Measurements from ENCODE around the gene JAZF1.

The JAZF1 gene

GRCh38 chr7:28105234-28105633, 75.4 kb downstream of the JAZF1 start:
- no peaks in the 10 kb centered on the region for H3K27me3 ChIP-seq (ENCODE audit: control insufficient read depth, low read length)
- H3K4me3 ChIP-seq (ENCODE audit: low read length): no peak overlapping the region
- no peaks in the 10 kb centered on the region for H3F3A ChIP-seq (ENCODE audit: control insufficient read depth, insufficient read depth)
- H3K36me3 ChIP-seq (ENCODE audit: control insufficient read depth, low read length): peaks cover 4% of the 10 kb centered on the region; the same call in 1 of the 2 replicates
- no peak overlapping the region for H3K4me2 ChIP-seq (ENCODE audit: low read length)
- no peak overlapping the region for H3K27ac ChIP-seq (ENCODE audit: low read depth, low read length)
- H3K79me2 ChIP-seq (ENCODE audit: control insufficient read depth, low read length): peaks cover 75% of the 10 kb centered on the region
- H3K9me2 ChIP-seq (replicated peaks; ENCODE audit: control insufficient read depth, low read length): no peaks in the 10 kb centered on the region
- no peaks in the 10 kb centered on the region for H4K20me1 ChIP-seq (ENCODE audit: control insufficient read depth, insufficient read depth, low read depth, low read length)
- no peaks in the 10 kb centered on the region for H3K9me3 ChIP-seq (ENCODE audit: control insufficient read depth, insufficient read depth, low read length)
- TF ChIP-seq CTCF (IDR thresholded peaks at IDR 0.05; ENCODE audit: low read depth, low read length, poor library complexity, severe bottlenecking): no peak
- no peak for TF ChIP-seq EZH2phosphoT487 (IDR thresholded peaks at IDR 0.05; ENCODE audit: borderline replicate concordance, low read length)
- H3K4me1 ChIP-seq (ENCODE audit: control insufficient read depth, low read length): no peaks in the 10 kb centered on the region

GRCh38 chr7:28104811-28105210, 75.8 kb downstream of the JAZF1 start:
- Histone ChIP-seq H3K4me2 (ENCODE audit: low read length) (no peak overlapping the region), H3K27me3 (ENCODE audit: control insufficient read depth, low read length) (no peaks in the 10 kb centered on the region), H3K79me2 (ENCODE audit: control insufficient read depth, low read length) (peaks cover 75% of the 10 kb centered on the region)

GRCh38 chr7:28104041-28104541, 76.5 kb downstream of the JAZF1 start:
- Histone ChIP-seq H4K20me1 (ENCODE audit: control insufficient read depth, insufficient read depth, low read depth, low read length) (no peaks in the 10 kb centered on the region), H3K4me3 (ENCODE audit: low read length) (no peak overlapping the region), H3K27me3 (ENCODE audit: control insufficient read depth, low read length) (no peaks in the 10 kb centered on the region), H3K4me2 (ENCODE audit: low read length) (no peak overlapping the region), H3K27ac (ENCODE audit: low read depth, low read length) (no peak overlapping the region), H3F3A (ENCODE audit: control insufficient read depth, insufficient read depth) (no peaks in the 10 kb centered on the region), H3K36me3 (ENCODE audit: control insufficient read depth, low read length) (peaks cover 4% of the 10 kb centered on the region; the same call in 1 of the 2 replicates), H3K79me2 (ENCODE audit: control insufficient read depth, low read length) (peaks cover 72% of the 10 kb centered on the region), H3K9me3 (ENCODE audit: control insufficient read depth, insufficient read depth, low read length) (no peaks in the 10 kb centered on the region), H3K4me1 (ENCODE audit: control insufficient read depth, low read length) (no peaks in the 10 kb centered on the region), H3K9me2 (replicated peaks; ENCODE audit: control insufficient read depth, low read length) (no peaks in the 10 kb centered on the region)
- TF ChIP-seq CTCF (IDR thresholded peaks at IDR 0.05; ENCODE audit: low read depth, low read length, poor library complexity, severe bottlenecking) (no peak), EZH2phosphoT487 (IDR thresholded peaks at IDR 0.05; ENCODE audit: borderline replicate concordance, low read length) (no peak)

More at GRCh38 chr7:28104811-28105210, 75.8 kb downstream of the JAZF1 start:
- Histone ChIP-seq H3K4me1 (ENCODE audit: control insufficient read depth, low read length) (no peaks in the 10 kb centered on the region), H3K4me3 (ENCODE audit: low read length) (no peak overlapping the region), H3K36me3 (ENCODE audit: control insufficient read depth, low read length) (peaks cover 4% of the 10 kb centered on the region; the same call in 1 of the 2 replicates), H4K20me1 (ENCODE audit: control insufficient read depth, insufficient read depth, low read depth, low read length) (no peaks in the 10 kb centered on the region), H3K9me3 (ENCODE audit: control insufficient read depth, insufficient read depth, low read length) (no peaks in the 10 kb centered on the region), H3K27ac (ENCODE audit: low read depth, low read length) (no peak overlapping the region), H3K9me2 (replicated peaks; ENCODE audit: control insufficient read depth, low read length) (no peaks in the 10 kb centered on the region), H3F3A (ENCODE audit: control insufficient read depth, insufficient read depth) (no peaks in the 10 kb centered on the region)
- no peak for TF ChIP-seq EZH2phosphoT487 (IDR thresholded peaks at IDR 0.05; ENCODE audit: borderline replicate concordance, low read length)
- no peak for TF ChIP-seq CTCF (IDR thresholded peaks at IDR 0.05; ENCODE audit: low read depth, low read length, poor library complexity, severe bottlenecking)

All from DOHH2 (cell line).